NB4 (cell line): Measurements from ENCODE around the gene PKDCC.
"Not testable (repeated sequence)": the region's sequence is repeated elsewhere in the genome, so short reads cannot be mapped to it uniquely, and the experiment has no call there.

Source experiments
- DNase-seq: peaks from one replicate; pipeline ENCODE4 v3.0.0; 2010; ENCODE audit warnings: low read depth
- H3K4me3 ChIP-seq: one replicate; pipeline ENCODE4 v1.5.1; 2011; ENCODE audit warnings: mild to moderate bottlenecking, low read depth, low read length, moderate library complexity
- CTCF ChIP-seq: IDR thresholded peaks from one replicate; pipeline ENCODE4 v1.5.1; 2012; ENCODE audit warnings: low read depth, low read length
- MAX ChIP-seq: IDR thresholded peaks from 2 replicates; pipeline ENCODE4 v1.6.1; 2011; ENCODE audit warnings: low read depth, low read length
- MYC ChIP-seq: IDR thresholded peaks from 2 replicates; pipeline ENCODE4 v1.6.1; 2011; ENCODE audit warnings: low read depth, low read length
- POLR2A ChIP-seq: IDR thresholded peaks from 2 replicates; pipeline ENCODE4 v1.6.1; 2011; ENCODE audit warnings: mild to moderate bottlenecking; ENCODE audit not compliant: insufficient read length; ENCODE audit errors: extremely low read depth

Gene PKDCC

GRCh38 chr2:42074661-42075060, 26.8 kb downstream of the PKDCC start:
- TF ChIP-seq CTCF (peak; percentile 19), MAX (no peak), MYC (no peak), POLR2A (no peak)
- no peak for DNase-seq
- no peak overlapping the region for H3K4me3 ChIP-seq

- no peak for TF ChIP-seq CTCF
- no peak for TF ChIP-seq MYC
- TF ChIP-seq MAX: no peak
- TF ChIP-seq POLR2A: no peak
- no peak overlapping the region for H3K4me3 ChIP-seq
- DNase-seq: no peak
Observed at GRCh38 chr2:42076357-42077225, 28.8 kb downstream of the PKDCC start.

GRCh38 chr2:42077343-42077742, 29.5 kb downstream of the PKDCC start:
- TF ChIP-seq CTCF (peak; percentile 15), MYC (no peak), MAX (no peak), POLR2A (no peak)
- H3K4me3 ChIP-seq: no peak overlapping the region
- DNase-seq: no peak

GRCh38 chr2:42079737-42080287, 32.0 kb downstream of the PKDCC start:
- TF ChIP-seq POLR2A (no peak), CTCF (no peak), MYC (no peak)
- DNase-seq: no peak
- H3K4me3 ChIP-seq: no peak overlapping the region

- H3K4me3 ChIP-seq, DNase-seq: not testable (repeated sequence)
Observed at GRCh38 chr2:42081151-42081550, 33.3 kb downstream of the PKDCC start.

GRCh38 chr2:42082016-42082415, 34.2 kb downstream of the PKDCC start:
- no peak for TF ChIP-seq POLR2A
- TF ChIP-seq MAX: no peak
- no peak for TF ChIP-seq MYC
- TF ChIP-seq CTCF: no peak
- DNase-seq: no peak
- H3K4me3 ChIP-seq: no peak overlapping the region
